ENCODE data around the gene DNAI7.
A peak's percentile ranks its signal among the peaks of the same experiment; 100 is the strongest.

Gene DNAI7

GRCh38 chr12:25195056-25195971 is at the start of gene DNAI7, which contains the start of gene ETFRF1:
TSS of gene DNAI7 (minus strand) at chr12:25195160. CDS start at chr12:25195078, 82 bp downstream.
TSS of gene ETFRF1 (plus strand) at chr12:25195237. CDS start at chr12:25203957, 8,720 bp downstream.
- peak; percentile 93 for DNase-seq

GRCh38 chr12:25243680-25243990 is 48.7 kb upstream of the DNAI7 start:
- no peak for DNase-seq

GRCh38 chr12:25242981-25243679 is 48.2 kb upstream of the DNAI7 start:
- no peak for DNase-seq

GRCh38 chr12:25241167-25242020 is 46.4 kb upstream of the DNAI7 start:
- DNase-seq = no peak

GRCh38 chr12:25236626-25237025 is 41.7 kb upstream of the DNAI7 start:
- no peak for DNase-seq

GRCh38 chr12:25236190-25236589 is 41.2 kb upstream of the DNAI7 start:
- no peak for DNase-seq

- DNase-seq = no peak
Measured at GRCh38 chr12:25213338-25213737, 18.4 kb upstream of the DNAI7 start.

- no peak for DNase-seq
Measured at GRCh38 chr12:25208554-25208953, 13.6 kb upstream of the DNAI7 start.

- DNase-seq = no peak
Measured at GRCh38 chr12:25207846-25208245, 12.9 kb upstream of the DNAI7 start.

GRCh38 chr12:25207411-25207810 is 12.5 kb upstream of the DNAI7 start:
- DNase-seq = no peak

- DNase-seq = no peak
Measured at GRCh38 chr12:25202137-25202536, 7.2 kb upstream of the DNAI7 start.

GRCh38 chr12:25200703-25201102 is 5.7 kb upstream of the DNAI7 start:
- no peak for DNase-seq

- no peak for DNase-seq
Measured at GRCh38 chr12:25197608-25198007, 2.6 kb upstream of the DNAI7 start.

GRCh38 chr12:25194722-25195055 is 271 bp downstream of the DNAI7 start:
- DNase-seq = no peak

- no peak for DNase-seq
Measured at GRCh38 chr12:25194214-25194613, 746 bp downstream of the DNAI7 start.

GRCh38 chr12:25190793-25191192 is 4.2 kb downstream of the DNAI7 start:
- no peak for DNase-seq

- no peak for DNase-seq
Measured at GRCh38 chr12:25189656-25190055, 5.3 kb downstream of the DNAI7 start.

- DNase-seq = no peak
Measured at GRCh38 chr12:25187781-25188180, 7.2 kb downstream of the DNAI7 start.

GRCh38 chr12:25186788-25187402 is 8.1 kb downstream of the DNAI7 start:
- DNase-seq = no peak

- DNase-seq = no peak
Measured at GRCh38 chr12:25186038-25186787, 8.7 kb downstream of the DNAI7 start.

- no peak for DNase-seq
Measured at GRCh38 chr12:25184132-25184531, 10.8 kb downstream of the DNAI7 start.

GRCh38 chr12:25182765-25183164 is 12.2 kb downstream of the DNAI7 start:
- DNase-seq = no peak
